HFF-Myc (cell line): ENCODE data around the gene VWA3B.

Experiments
- DNase-seq: peaks from one replicate; pipeline ENCODE4 v3.0.0-alpha.2; 2011; ENCODE audit warnings: low read depth; ENCODE audit errors: extremely low read depth
- H3K4me3 ChIP-seq: replicated peaks from 2 replicates; pipeline ENCODE4 v1.5.1; 2011; ENCODE audit warnings: low read depth, mild to moderate bottlenecking, control low read depth, low read length
- TF ChIP-seq, protein P1 (sequence below): IDR thresholded peaks from 2 replicates; pipeline ENCODE4 v1.5.1; 2012; ENCODE audit warnings: mild to moderate bottlenecking, low read depth, low read length, control low read depth; ENCODE audit errors: missing control alignments

Gene VWA3B

DNA sequence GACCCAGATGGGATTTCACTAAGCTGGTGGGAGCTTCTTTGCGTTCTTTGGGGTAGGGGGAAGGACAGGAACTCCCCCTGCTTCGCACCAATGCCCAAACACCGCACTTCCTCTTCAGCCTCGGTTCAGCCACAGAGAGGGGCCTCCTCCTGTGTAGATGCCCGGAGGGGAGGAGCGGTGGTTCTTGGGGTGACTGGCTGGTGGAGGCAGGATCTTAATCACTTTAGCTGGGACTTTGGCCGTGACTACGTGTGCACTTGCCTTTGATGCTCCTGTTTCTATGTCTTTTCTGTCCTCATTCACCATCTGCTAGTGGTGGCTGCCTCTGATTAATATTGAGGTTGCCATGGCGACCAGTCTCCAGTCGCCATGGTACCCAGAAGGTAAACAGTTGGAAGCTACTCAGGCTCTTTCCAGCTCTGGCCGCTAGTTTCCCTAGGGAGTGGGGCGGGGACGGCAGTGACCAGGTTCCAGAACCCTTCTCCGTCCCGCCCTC, 261.1 kb downstream of the VWA3B start:
- H3K4me3 ChIP-seq = no peak overlapping the region
- no peak for DNase-seq

DNA sequence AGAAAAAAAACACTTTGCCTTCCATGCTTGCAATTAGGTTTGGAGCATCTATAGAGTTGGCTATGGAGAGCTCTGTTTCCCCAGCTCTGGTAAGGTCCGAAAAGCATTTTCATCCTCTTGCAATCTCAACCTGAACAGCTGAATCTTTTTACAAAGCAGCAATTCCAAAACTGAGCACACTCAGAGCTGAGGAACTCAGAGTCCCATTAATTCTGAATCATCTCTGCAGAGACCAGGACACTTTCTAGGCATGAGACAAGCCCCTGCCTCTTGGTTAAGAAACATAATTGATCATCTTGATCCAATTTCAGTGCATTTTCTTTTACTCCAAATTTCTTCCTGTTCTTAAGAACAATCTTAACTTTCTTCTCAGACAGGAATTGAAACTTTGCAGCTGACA, 263.4 kb downstream of the VWA3B start:
- no peak for DNase-seq
- TF ChIP-seq, protein P1, sequence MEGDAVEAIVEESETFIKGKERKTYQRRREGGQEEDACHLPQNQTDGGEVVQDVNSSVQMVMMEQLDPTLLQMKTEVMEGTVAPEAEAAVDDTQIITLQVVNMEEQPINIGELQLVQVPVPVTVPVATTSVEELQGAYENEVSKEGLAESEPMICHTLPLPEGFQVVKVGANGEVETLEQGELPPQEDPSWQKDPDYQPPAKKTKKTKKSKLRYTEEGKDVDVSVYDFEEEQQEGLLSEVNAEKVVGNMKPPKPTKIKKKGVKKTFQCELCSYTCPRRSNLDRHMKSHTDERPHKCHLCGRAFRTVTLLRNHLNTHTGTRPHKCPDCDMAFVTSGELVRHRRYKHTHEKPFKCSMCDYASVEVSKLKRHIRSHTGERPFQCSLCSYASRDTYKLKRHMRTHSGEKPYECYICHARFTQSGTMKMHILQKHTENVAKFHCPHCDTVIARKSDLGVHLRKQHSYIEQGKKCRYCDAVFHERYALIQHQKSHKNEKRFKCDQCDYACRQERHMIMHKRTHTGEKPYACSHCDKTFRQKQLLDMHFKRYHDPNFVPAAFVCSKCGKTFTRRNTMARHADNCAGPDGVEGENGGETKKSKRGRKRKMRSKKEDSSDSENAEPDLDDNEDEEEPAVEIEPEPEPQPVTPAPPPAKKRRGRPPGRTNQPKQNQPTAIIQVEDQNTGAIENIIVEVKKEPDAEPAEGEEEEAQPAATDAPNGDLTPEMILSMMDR = no peak
- no peak overlapping the region for H3K4me3 ChIP-seq

More for the DNA sequence above, 261.1 kb downstream of the VWA3B start:
- TF ChIP-seq, protein P1 = no peak

DNA sequence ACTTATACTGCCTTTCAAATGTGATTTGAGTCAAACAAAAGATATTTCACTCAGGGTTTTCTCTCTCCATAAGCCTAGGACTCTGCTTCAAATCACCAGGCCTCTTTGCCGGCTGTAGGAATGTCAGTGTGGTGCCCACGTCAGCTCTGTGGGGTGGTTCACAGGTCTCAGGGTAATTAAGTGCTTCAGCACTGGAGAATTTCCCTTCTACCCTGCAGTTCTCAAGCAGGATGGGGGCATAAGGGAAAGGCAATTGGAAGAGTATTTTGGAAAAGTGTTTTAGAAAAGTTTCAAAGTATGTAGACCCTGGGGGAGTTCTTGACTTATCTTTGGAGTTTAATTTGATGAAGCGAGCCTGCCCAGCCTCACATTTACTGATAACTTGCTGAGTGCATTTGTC, 268.9 kb downstream of the VWA3B start:
- no peak overlapping the region for H3K4me3 ChIP-seq
- TF ChIP-seq, protein P1 = no peak

DNA sequence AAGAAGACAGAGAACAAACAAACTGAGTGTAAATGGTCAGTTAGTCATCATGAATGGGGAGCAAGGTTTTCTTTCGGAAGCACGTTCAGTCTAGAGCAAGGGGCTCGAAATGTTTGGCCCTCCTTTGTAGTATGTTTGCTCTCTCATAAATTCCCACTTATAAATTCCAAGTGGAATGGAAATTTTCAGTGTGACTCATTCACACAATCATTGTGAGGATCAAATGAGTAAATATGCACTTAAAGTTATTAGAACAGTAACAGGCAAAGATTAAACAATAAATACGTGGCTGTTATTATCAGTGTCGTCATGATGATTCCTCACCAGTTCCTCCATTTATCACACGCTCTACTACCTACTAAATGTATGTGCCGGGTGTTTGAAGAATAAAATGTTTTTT, 269.8 kb downstream of the VWA3B start:
- no peak overlapping the region for H3K4me3 ChIP-seq
- TF ChIP-seq, protein P1 = no peak
- no peak for DNase-seq

More for the DNA sequence above, 268.9 kb downstream of the VWA3B start:
- no peak for DNase-seq

DNA sequence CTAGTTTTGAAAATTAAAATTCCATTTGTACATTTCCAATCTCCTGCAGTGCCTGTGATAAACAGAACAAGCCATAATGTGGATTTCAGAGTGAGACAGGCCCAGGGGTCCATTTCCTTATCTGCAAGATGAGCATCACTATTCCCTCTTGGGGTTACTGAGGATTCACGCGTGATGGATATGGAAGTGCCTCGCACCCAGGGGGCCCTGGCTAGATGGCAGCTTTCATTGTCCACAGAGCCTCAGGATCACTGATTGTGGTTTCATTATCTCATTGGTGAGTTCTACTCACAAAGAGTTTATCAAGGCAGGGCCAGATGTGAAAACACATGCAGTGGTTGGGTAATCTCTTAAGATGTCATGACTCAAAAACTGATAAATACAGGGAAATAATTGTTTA, 270.9 kb downstream of the VWA3B start:
- TF ChIP-seq, protein P1 = no peak
- no peak for DNase-seq
- no peak overlapping the region for H3K4me3 ChIP-seq

DNA sequence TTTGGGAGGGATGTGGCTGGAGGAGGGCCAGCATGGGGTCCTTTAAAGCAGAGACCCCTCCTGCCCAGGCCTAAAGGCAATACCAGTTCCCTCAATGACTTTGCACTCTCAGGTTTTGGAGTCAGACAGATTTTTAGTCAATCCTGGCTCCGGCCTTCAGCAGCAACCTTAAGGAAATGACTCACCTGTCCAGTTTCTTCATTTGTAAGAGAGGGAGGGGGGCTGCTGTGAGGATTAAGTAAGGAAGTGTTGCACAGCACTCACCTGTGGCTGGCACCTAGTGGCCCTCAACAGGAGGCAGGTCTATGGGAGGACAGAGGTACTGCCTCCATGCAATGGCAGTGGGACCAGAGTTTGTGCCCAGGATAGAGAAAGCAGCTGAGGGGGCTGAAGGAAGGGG, 273.0 kb downstream of the VWA3B start:
- no peak overlapping the region for H3K4me3 ChIP-seq
- no peak for DNase-seq
- TF ChIP-seq, protein P1 = no peak
